ENCODE data around the gene RAD51B. TPM values are rescaled to one million over a fixed set of nuclear protein-coding genes. Genes with fewer than 3 reads are reported as not detected.

RAD51B gene
- total and polyA plus RNA-seq, 3 donors from 2014 or later, result 5.5 to 22.5 (median 19.1) TPM

DNA sequence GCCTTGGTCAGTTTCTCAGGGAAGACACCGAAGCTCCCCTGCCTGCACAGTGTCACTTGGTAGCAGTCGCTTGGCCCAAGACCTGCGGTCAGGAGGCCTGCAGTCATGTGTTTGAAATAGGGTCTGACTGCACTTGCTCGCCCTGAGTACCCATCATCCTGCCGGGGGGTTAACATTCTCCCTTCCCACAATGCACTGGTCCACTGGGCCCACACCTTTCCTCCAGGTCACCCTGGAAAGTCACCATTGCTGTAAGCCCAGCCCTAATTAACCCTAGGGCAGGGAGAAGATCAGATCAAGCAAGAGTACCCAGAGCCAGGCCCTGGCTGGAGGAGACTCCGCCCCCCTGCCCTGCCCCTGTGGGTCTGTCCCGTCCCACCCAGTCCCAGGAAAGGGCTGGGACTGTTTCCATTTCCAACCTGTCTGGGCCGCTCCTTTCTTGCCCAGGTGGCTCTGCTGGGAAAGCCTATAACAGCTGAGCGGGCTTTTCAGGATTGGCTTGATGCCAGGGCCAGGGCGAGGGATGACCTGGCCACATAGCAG, 886.2 kb downstream of the RAD51B start:
- WGBS, 2 donors, result 84 to 93% methylated on average over 9 to 10 of the region's 10 CpGs
- Histone ChIP-seq H3K27ac (peak overlapping the region in 1 of 2 donors; percentile 58), H3K36me3 (ENCODE audit: low read depth, missing control alignments) (no peaks in the 10 kb centered on the region)

DNA sequence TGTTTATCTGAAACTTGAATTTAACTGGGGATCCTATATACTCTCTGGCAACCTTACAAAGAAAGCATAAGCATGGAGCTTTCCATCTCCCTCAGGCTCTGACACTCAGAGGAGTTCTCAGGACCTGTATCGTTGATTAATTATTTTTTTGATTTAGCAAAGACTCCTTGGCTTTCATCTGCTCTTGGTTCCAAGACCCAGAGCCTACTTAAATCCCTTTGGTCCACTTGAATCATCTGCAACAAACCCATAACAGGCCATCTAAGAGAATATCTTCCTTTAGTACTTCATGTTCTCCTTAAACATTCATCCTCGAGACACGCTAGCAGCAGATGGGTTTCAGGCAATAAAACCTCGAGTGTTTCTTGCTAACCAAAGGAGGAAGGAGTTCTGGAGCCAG, 887.9 kb downstream of the RAD51B start:
- intact Hi-C loops (cut with DNase I; ENCODE audit: low total_unique reads), result no loop called here
- no peaks in the 10 kb centered on the region for H3K36me3 ChIP-seq (ENCODE audit: low read depth, missing control alignments)
- 52 to 66% methylated on average over 4 of the region's 4 CpGs for WGBS, 2 donors
- no peaks in the 10 kb centered on the region for H3K27me3 ChIP-seq
- DNase-seq, result no peak
- H3K27ac ChIP-seq, result peak overlapping the region in 1 of 2 donors; percentile 44
- no peak overlapping the region for H3K4me3 ChIP-seq
- no peak for TF ChIP-seq POLR2A (IDR thresholded peaks at IDR 0.05)
- TF ChIP-seq, protein P1, sequence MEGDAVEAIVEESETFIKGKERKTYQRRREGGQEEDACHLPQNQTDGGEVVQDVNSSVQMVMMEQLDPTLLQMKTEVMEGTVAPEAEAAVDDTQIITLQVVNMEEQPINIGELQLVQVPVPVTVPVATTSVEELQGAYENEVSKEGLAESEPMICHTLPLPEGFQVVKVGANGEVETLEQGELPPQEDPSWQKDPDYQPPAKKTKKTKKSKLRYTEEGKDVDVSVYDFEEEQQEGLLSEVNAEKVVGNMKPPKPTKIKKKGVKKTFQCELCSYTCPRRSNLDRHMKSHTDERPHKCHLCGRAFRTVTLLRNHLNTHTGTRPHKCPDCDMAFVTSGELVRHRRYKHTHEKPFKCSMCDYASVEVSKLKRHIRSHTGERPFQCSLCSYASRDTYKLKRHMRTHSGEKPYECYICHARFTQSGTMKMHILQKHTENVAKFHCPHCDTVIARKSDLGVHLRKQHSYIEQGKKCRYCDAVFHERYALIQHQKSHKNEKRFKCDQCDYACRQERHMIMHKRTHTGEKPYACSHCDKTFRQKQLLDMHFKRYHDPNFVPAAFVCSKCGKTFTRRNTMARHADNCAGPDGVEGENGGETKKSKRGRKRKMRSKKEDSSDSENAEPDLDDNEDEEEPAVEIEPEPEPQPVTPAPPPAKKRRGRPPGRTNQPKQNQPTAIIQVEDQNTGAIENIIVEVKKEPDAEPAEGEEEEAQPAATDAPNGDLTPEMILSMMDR (IDR thresholded peaks at IDR 0.05), result no peak
- peaks cover 9% of the 10 kb centered on the region for H3K4me1 ChIP-seq
- H3K9me3 ChIP-seq, result no peaks in the 10 kb centered on the region

More for the DNA sequence above, 886.2 kb downstream of the RAD51B start:
- Histone ChIP-seq H3K9me3 (no peaks in the 10 kb centered on the region), H3K4me1 (peaks cover 9% of the 10 kb centered on the region), H3K4me3 (no peak overlapping the region), H3K27me3 (no peaks in the 10 kb centered on the region)
- intact Hi-C loops (cut with DNase I; ENCODE audit: low total_unique reads), result no loop called here
- TF ChIP-seq POLR2A (IDR thresholded peaks at IDR 0.05), result no peak
- TF ChIP-seq, protein P1 (IDR thresholded peaks at IDR 0.05), result no peak
- DNase-seq, result no peak

DNA sequence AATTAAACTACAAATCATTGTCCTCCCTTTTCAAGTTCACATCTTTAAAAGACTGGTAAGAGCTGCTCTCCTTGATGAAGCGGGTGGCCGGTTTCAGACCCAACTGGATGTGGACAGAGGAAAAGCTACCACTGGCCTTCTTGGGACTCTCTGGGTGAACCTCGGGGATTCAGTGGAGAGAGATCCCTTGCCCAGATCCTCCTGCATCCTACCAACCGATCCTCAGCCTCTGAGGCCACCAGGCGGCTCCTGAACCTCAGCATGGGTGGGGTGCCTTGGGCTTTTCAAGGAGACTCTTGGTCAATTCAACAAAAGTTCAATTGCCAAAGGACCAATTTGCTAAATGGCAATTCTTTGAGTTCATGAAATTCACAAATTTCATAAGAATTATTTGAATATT, 888.8 kb downstream of the RAD51B start:
- TF ChIP-seq POLR2A (IDR thresholded peaks at IDR 0.05), result no peak
- TF ChIP-seq, protein P1 (IDR thresholded peaks at IDR 0.05), result no peak
- intact Hi-C loops (cut with DNase I; ENCODE audit: low total_unique reads), result no loop called here
- Histone ChIP-seq H3K9me3 (no peaks in the 10 kb centered on the region), H3K27me3 (no peaks in the 10 kb centered on the region), H3K4me3 (no peak overlapping the region), H3K4me1 (peaks cover 9% of the 10 kb centered on the region), H3K36me3 (ENCODE audit: low read depth, missing control alignments) (no peaks in the 10 kb centered on the region), H3K27ac (peak overlapping the region in 1 of 2 donors; percentile 18)
- 78 to 79% methylated on average over 5 of the region's 5 CpGs for WGBS, 2 donors
- DNase-seq, result no peak

DNA sequence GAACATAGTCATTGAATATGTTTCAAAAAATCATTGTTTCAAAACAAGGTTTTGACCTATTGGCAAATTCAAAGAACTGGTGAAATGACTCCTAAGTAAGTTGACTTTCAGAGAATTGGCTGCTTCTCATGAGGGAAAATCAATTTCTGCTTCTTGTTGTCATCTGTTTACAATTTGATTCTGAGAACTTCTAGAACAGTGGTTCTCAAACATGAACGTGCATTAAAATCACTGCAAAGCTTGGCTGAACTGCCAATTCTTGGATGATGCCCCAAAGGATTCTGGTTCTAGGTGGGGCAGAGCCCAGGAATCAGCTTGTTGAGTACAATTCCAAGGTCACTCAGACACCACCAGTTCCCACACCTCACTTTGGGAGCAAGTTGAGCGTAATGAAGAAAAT, 889.4 kb downstream of the RAD51B start:
- Histone ChIP-seq H3K9me3 (no peaks in the 10 kb centered on the region), H3K4me3 (no peak overlapping the region), H3K36me3 (ENCODE audit: low read depth, missing control alignments) (no peaks in the 10 kb centered on the region), H3K4me1 (peaks cover 9% of the 10 kb centered on the region), H3K27ac (no peak overlapping the region), H3K27me3 (no peaks in the 10 kb centered on the region)
- TF ChIP-seq, protein P1 (IDR thresholded peaks at IDR 0.05), result no peak
- TF ChIP-seq POLR2A (IDR thresholded peaks at IDR 0.05), result no peak
- WGBS, 2 donors, result 86% methylated on average over 2 of the region's 2 CpGs
- intact Hi-C loops (cut with DNase I; ENCODE audit: low total_unique reads), result no loop called here
- no peak for DNase-seq

DNA sequence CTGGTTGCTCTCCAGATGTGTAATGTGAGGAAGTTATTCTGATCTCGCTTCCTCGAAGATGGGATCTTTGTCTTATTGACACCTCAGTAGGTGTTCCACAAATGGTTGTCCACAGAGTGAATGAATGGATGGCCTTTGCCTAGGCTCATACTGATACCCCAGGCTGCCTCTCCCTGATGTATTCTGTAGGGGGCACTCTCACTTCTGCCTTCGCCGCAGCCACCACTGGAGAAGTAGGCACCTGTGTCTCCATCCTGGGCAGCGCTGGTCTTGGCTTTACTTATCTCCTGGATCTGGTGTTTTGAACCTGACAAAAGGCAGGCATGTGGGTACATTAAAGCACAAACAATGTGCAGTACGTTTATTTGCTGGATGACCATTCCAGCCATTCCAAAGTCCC, 891.2 kb downstream of the RAD51B start:
- Histone ChIP-seq H3K4me1 (peaks cover 3% of the 10 kb centered on the region), H3K27me3 (no peaks in the 10 kb centered on the region), H3K27ac (no peak overlapping the region), H3K9me3 (no peaks in the 10 kb centered on the region), H3K36me3 (ENCODE audit: low read depth, missing control alignments) (no peaks in the 10 kb centered on the region), H3K4me3 (no peak overlapping the region)
- no peak for DNase-seq
- TF ChIP-seq, protein P1 (IDR thresholded peaks at IDR 0.05), result no peak
- no peak for TF ChIP-seq POLR2A (IDR thresholded peaks at IDR 0.05)
- intact Hi-C loops (cut with DNase I; ENCODE audit: low total_unique reads), result no loop called here
- WGBS, 2 donors, result 89 to 94% methylated on average over 6 of the region's 6 CpGs
